HG02642 (cell line): Measurements from ENCODE around the gene EXOC3L2.
"Not testable (repeated sequence)": the region's sequence is repeated elsewhere in the genome, so short reads cannot be mapped to it uniquely, and the experiment has no call there.

Experiments
- ATAC-seq: cut with Tn5 transposase; IDR thresholded peaks from one replicate; pipeline ENCODE4 v1.9.1; 2021; ENCODE audit warnings: mild to moderate bottlenecking; ENCODE audit not compliant: unreplicated experiment, poor library complexity

EXOC3L2 gene

GRCh38 chr19:45245334-45245787, at the start of gene EXOC3L2:
EXOC3L2 (minus strand) TSS chr19:45245407; CDS start chr19:45239045, 6,362 bp downstream.
- no peak for ATAC-seq

- no peak for ATAC-seq
Measured at GRCh38 chr19:45294291-45295029, 49.3 kb upstream of the EXOC3L2 start.

GRCh38 chr19:45293682-45294081, 48.5 kb upstream of the EXOC3L2 start:
- ATAC-seq: no peak

GRCh38 chr19:45291834-45292233, 46.6 kb upstream of the EXOC3L2 start:
- no peak for ATAC-seq

GRCh38 chr19:45290381-45290931, 45.2 kb upstream of the EXOC3L2 start:
- no peak for ATAC-seq

GRCh38 chr19:45283443-45284033, 38.3 kb upstream of the EXOC3L2 start:
- no peak for ATAC-seq

- no peak for ATAC-seq
Measured at GRCh38 chr19:45280471-45280961, 35.3 kb upstream of the EXOC3L2 start.

- no peak for ATAC-seq
Measured at GRCh38 chr19:45279587-45280192, 34.5 kb upstream of the EXOC3L2 start.

- ATAC-seq: no peak
Measured at GRCh38 chr19:45278087-45278486, 32.9 kb upstream of the EXOC3L2 start.

GRCh38 chr19:45276284-45276687, 31.1 kb upstream of the EXOC3L2 start:
- ATAC-seq: no peak

- ATAC-seq: no peak
Measured at GRCh38 chr19:45275370-45275971, 30.3 kb upstream of the EXOC3L2 start.

GRCh38 chr19:45273521-45273855, 28.3 kb upstream of the EXOC3L2 start:
- no peak for ATAC-seq

GRCh38 chr19:45271735-45272108, 26.5 kb upstream of the EXOC3L2 start:
- ATAC-seq: no peak

GRCh38 chr19:45271098-45271734, 26.0 kb upstream of the EXOC3L2 start:
- no peak for ATAC-seq

GRCh38 chr19:45269939-45270338, 24.7 kb upstream of the EXOC3L2 start:
- ATAC-seq: not testable (repeated sequence)

GRCh38 chr19:45267296-45267695, 22.1 kb upstream of the EXOC3L2 start:
- no peak for ATAC-seq

- ATAC-seq: no peak
Measured at GRCh38 chr19:45265375-45265774, 20.2 kb upstream of the EXOC3L2 start.

GRCh38 chr19:45264781-45265317, 19.6 kb upstream of the EXOC3L2 start:
- ATAC-seq: no peak

GRCh38 chr19:45263013-45263412, 17.8 kb upstream of the EXOC3L2 start:
- no peak for ATAC-seq

GRCh38 chr19:45262570-45262969, 17.4 kb upstream of the EXOC3L2 start:
- ATAC-seq: no peak
